Endodermal cell (in vitro differentiated cells): Measurements from ENCODE around the gene ARHGAP45. TPM values are rescaled to one million over a fixed set of nuclear protein-coding genes. Genes with fewer than 3 reads are reported as not detected.
"Not testable (repeated sequence)": the region's sequence is repeated elsewhere in the genome, so short reads cannot be mapped to it uniquely, and the experiment has no call there.

Experiments
- DNase-seq: peaks from one replicate; pipeline ENCODE4 v3.0.0-alpha.2; 2017
- H3K27ac ChIP-seq: 2 replicates; pipeline ENCODE4 v1.5.1; 2013; ENCODE audit warnings: mild to moderate bottlenecking, low read depth, low read length, moderate library complexity
- H3K27me3 ChIP-seq: 2 replicates; pipeline ENCODE4 v1.6.1; 2013; ENCODE audit warnings: mild to moderate bottlenecking, low read length, moderate library complexity; ENCODE audit not compliant: insufficient read depth, control insufficient read depth, poor library complexity, severe bottlenecking
- H3K36me3 ChIP-seq: 2 replicates; pipeline ENCODE4 v1.7.0; 2013; ENCODE audit warnings: mild to moderate bottlenecking, low read length, moderate library complexity; ENCODE audit not compliant: control insufficient read depth, insufficient read depth
- H3K4me1 ChIP-seq: one replicate; pipeline ENCODE4 v1.7.0; 2013; ENCODE audit warnings: low read length; ENCODE audit not compliant: control insufficient read depth, insufficient read depth
- H3K4me3 ChIP-seq: 2 replicates; pipeline ENCODE4 v1.5.1; 2013; ENCODE audit warnings: mild to moderate bottlenecking, low read length, moderate library complexity
- H3K9ac ChIP-seq: 2 replicates; pipeline ENCODE4 v1.6.1; 2013; ENCODE audit warnings: mild to moderate bottlenecking, low read length, moderate library complexity; ENCODE audit not compliant: poor library complexity, severe bottlenecking; ENCODE audit errors: extremely low read depth
- H3K9me3 ChIP-seq: 2 replicates; pipeline ENCODE4 v1.6.1; 2013; ENCODE audit warnings: mild to moderate bottlenecking, low read length, moderate library complexity; ENCODE audit not compliant: control insufficient read depth
- H3K27ac Mint-ChIP-seq: 2 replicates; pipeline ENCODE4 v1.8.0; 2020; ENCODE audit warnings: mixed read lengths
- H3K27me3 Mint-ChIP-seq: 2 replicates; pipeline ENCODE4 v1.8.0; 2021; ENCODE audit warnings: mild to moderate bottlenecking, mixed read lengths; ENCODE audit not compliant: insufficient read depth
- H3K36me3 Mint-ChIP-seq: 2 replicates; pipeline ENCODE4 v1.8.0; 2020; ENCODE audit warnings: low read depth, mixed read lengths
- H3K4me1 Mint-ChIP-seq: 2 replicates; pipeline ENCODE4 v1.8.0; 2020; ENCODE audit warnings: mixed read lengths
- H3K4me3 Mint-ChIP-seq: 2 replicates; pipeline ENCODE4 v1.8.0; 2020; ENCODE audit warnings: mild to moderate bottlenecking, moderate library complexity, mixed read lengths
- H3K9me3 Mint-ChIP-seq: 2 replicates; pipeline ENCODE4 v1.8.0; 2020; ENCODE audit warnings: mild to moderate bottlenecking, mixed read lengths
- CTCF ChIP-seq: fragments of 200-600 bp; sonication (generic); conservative IDR thresholded peaks from 2 replicates; pipeline ENCODE4 v1.5.0; 2021; ENCODE audit warnings: antibody characterized with exemption, mild to moderate bottlenecking
- WGBS, 2 experiments: methylation state at CpG; one replicate each; pipeline versions ENCODE4 v1.1.5 to v1.1.7; 2013; ENCODE audit warnings: missing lambda C conversion rate in 2 of 2, mixed read lengths in 1 of 2; ENCODE audit not compliant: insufficient coverage in 1 of 2, insufficient read length in 1 of 2; 5-methylcytosine and 5-hydroxymethylcytosine counted together
- total RNA-seq, 2 donors: library from RNA; stranded (reverse); fragmentation: NEBNext Ultra II Directional in 1 of 2; extraction: Animal tissue kit (Norgen Biotek cat#: 25700) in 1 of 2; gene quantifications; 2 replicates in 1 of 2; 3 replicates in 1 of 2; pipeline ENCODE4 v1.2.1, GENCODE V29; 2021

The ARHGAP45 gene
- total RNA-seq, 2 donors from 2014 or later, result 14.8 to 17.1 TPM

- DNase-seq, result peak; percentile 97
- Histone ChIP-seq H3K36me3 (peaks cover 8% of the 10 kb centered on the region), H3K4me3 (peak within 1 kb of the TSS; percentile 92), H3K9me3 (no peaks in the 10 kb centered on the region), H3K9ac (peak within 1 kb of the TSS; percentile 93), H3K27ac (peak within 1 kb of the TSS; percentile 99), H3K4me1 (peaks cover 13% of the 10 kb centered on the region), H3K27me3 (no peaks in the 10 kb centered on the region)
- Mint-ChIP-seq H3K4me3 (peak within 1 kb of the TSS; percentile 89), H3K27ac (peak within 1 kb of the TSS; percentile 100), H3K4me1 (peaks cover 7% of the 10 kb centered on the region), H3K36me3 (no peaks in the 10 kb centered on the region), H3K9me3 (no peaks in the 10 kb centered on the region), H3K27me3 (peaks cover 1% of the 10 kb centered on the region)
- TF ChIP-seq CTCF, result no peak
- WGBS, 2 experiments, result 0% methylated on average over 49 to 66 of the region's 68 CpGs
Observed at GRCh38 chr19:1020868-1021425, 46.0 kb upstream of the ARHGAP45 start, which contains the start of gene TMEM259. Gene TMEM259, minus strand, starts transcription at chr19:1021123. Its CDS starts 127 bp downstream, at chr19:1020996.

GRCh38 chr19:1023883-1024188 lies 43.1 kb upstream of the ARHGAP45 start:
- H3K4me3 Mint-ChIP-seq, H3K27ac Mint-ChIP-seq, H3K4me1 Mint-ChIP-seq, H3K36me3 ChIP-seq, DNase-seq, H3K9me3 Mint-ChIP-seq, H3K4me1 ChIP-seq, H3K36me3 Mint-ChIP-seq, H3K4me3 ChIP-seq, H3K9ac ChIP-seq, H3K9me3 ChIP-seq, H3K27me3 Mint-ChIP-seq, H3K27me3 ChIP-seq, H3K27ac ChIP-seq: not testable (repeated sequence)
- WGBS, 2 experiments, result 95 to 96% methylated on average over 4 to 5 of the region's 5 CpGs

GRCh38 chr19:1025080-1025479 lies 41.9 kb upstream of the ARHGAP45 start:
- not testable (repeated sequence) for H3K27ac Mint-ChIP-seq, H3K9me3 Mint-ChIP-seq, H3K27me3 ChIP-seq, H3K4me1 ChIP-seq, H3K4me3 ChIP-seq, H3K9ac ChIP-seq, H3K36me3 Mint-ChIP-seq, H3K4me1 Mint-ChIP-seq, DNase-seq, H3K27ac ChIP-seq, H3K9me3 ChIP-seq, H3K27me3 Mint-ChIP-seq, H3K4me3 Mint-ChIP-seq
- WGBS, 2 experiments, result 86% methylated on average over 5 of the region's 6 CpGs; no CpG with 5 or more reads in 1 of the 2 experiments
- peaks cover 11% of the 10 kb centered on the region for H3K36me3 ChIP-seq

GRCh38 chr19:1025960-1026782 lies 40.8 kb upstream of the ARHGAP45 start, which contains the start of gene CNN2:
Gene CNN2, plus strand, starts transcription at chr19:1026608. Its CDS starts 54 bp downstream, at chr19:1026662.
- Mint-ChIP-seq H3K36me3 (peaks cover 16% of the 10 kb centered on the region), H3K27me3 (peaks cover 1% of the 10 kb centered on the region), H3K9me3 (no peaks in the 10 kb centered on the region), H3K4me1 (peaks cover 5% of the 10 kb centered on the region), H3K27ac (peak within 1 kb of the TSS; percentile 97), H3K4me3 (peak within 1 kb of the TSS; percentile 93)
- WGBS, 2 experiments, result 1% methylated on average over 38 to 63 of the region's 63 CpGs
- Histone ChIP-seq H3K4me1 (peaks cover 6% of the 10 kb centered on the region), H3K27me3 (no peaks in the 10 kb centered on the region), H3K27ac (peak within 1 kb of the TSS; percentile 84), H3K9ac (peak within 1 kb of the TSS; percentile 99), H3K36me3 (peaks cover 18% of the 10 kb centered on the region), H3K9me3 (no peaks in the 10 kb centered on the region), H3K4me3 (peak within 1 kb of the TSS; percentile 98)
- TF ChIP-seq CTCF, result no peak
- peak; percentile 95 for DNase-seq
